ENCODE measurements around the gene GPANK1. TPM values are rescaled to one million over a fixed set of nuclear protein-coding genes. Genes with fewer than 3 reads are reported as not detected.
A peak's percentile ranks its signal among the peaks of the same experiment; 100 is the strongest.

Gene GPANK1
- total and polyA plus RNA-seq, 2 of the 13 experiments (the other 11 are each of a cell fraction or from before 2014, with no cell fraction given): 15.4 to 22.8 TPM

DNA sequence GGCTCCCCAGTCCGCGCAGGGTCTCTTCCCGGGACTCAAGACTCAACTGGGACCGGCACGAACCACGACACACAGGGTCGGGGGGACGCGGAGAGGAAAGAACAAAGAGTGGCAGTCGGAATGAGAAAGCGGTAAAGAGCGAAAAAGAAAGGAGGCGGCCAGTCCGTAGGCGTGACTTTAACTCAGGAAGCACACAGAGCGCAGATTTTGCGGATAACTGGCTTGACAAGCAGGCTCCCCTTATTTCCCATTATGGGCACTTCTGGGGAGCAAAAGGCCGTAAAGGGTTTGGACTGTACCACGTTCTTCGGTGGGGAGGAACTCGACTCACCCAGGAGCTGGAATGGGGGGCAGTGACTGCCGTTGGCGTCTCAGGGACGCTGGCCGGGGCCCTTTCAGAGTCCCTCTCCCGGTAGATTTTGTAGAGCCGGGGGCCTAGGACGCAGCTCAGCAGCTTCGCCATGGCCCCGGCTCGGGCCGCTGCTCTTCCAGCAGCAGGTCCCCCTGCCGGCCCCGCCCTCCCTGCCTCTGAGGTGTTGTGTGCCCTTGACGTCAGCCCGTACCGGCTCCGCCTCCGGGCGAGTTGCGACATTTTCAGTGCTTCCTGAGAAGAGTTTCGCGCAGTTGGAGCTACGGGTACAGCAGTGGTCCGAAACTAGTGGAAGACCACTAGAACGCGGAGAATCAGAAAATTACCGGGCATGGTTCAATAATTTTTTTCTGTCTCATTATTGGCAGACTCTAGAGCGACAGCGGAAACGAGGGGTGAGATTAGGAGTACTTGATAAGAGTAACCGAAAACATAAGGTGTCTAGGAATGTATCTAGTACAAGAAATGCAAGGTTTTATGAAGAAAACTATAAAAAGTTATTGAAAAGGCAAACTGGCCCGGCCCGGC is 38.3 kb upstream of the GPANK1 start, which contains the start of gene ABHD16A (continued):
- TF ChIP-seq SCMH1 (CRISPR knock-in tag; IDR thresholded peaks at IDR 0.05; ENCODE audit: borderline replicate concordance) (no peak), PLRG1 (conservative IDR thresholded peaks at IDR 0.05) (no peak), EZH2 (conservative IDR thresholded peaks at IDR 0.05; ENCODE audit: low read depth, low read length) (no peak), KAT2B (IDR thresholded peaks at IDR 0.05; ENCODE audit: borderline replicate concordance, low read depth, low read length) (no peak), TCF12 (IDR thresholded peaks at IDR 0.05) (no peak), TCF12 (CRISPR knock-in tag; IDR thresholded peaks at IDR 0.05) (no peak; the same call in 1 of the 2 replicates), ZNF749 (CRISPR knock-in tag; IDR thresholded peaks at IDR 0.05; ENCODE audit: borderline replicate concordance) (peak; percentile 72; the same call in 1 of the 2 replicates), KDM5B (CRISPR knock-in tag; IDR thresholded peaks at IDR 0.05; ENCODE audit: borderline replicate concordance) (peak; percentile 85), ZNF615 (CRISPR knock-in tag; IDR thresholded peaks at IDR 0.05; ENCODE audit: borderline replicate concordance) (peak; percentile 86), NCOA5 (CRISPR knock-in tag; IDR thresholded peaks at IDR 0.05) (no peak), SYNCRIP (IDR thresholded peaks at IDR 0.05; ENCODE audit: insufficient read depth, low read depth, low read length) (no peak), TBL1XR1 (IDR thresholded peaks at IDR 0.05; ENCODE audit: borderline replicate concordance, low read length, partially characterized antibody) (peak; percentile 47), RFX3 (CRISPR knock-in tag; IDR thresholded peaks at IDR 0.05) (no peak), TMF1 (CRISPR knock-in tag; IDR thresholded peaks at IDR 0.05; ENCODE audit: low read depth) (peak; percentile 77), ZNF136 (CRISPR knock-in tag; IDR thresholded peaks at IDR 0.05; ENCODE audit: low read depth) (peak; percentile 77; the same call in 1 of the 2 replicates), ZNF207 (IDR thresholded peaks at IDR 0.05; ENCODE audit: borderline replicate concordance) (no peak), ZNF3 (CRISPR knock-in tag; IDR thresholded peaks at IDR 0.05) (no peak), WIZ (CRISPR knock-in tag; IDR thresholded peaks at IDR 0.05) (no peak), ATF1 (CRISPR knock-in tag; IDR thresholded peaks at IDR 0.05) (peak; percentile 87), HOXD1 (CRISPR knock-in tag; IDR thresholded peaks at IDR 0.05) (no peak), ZNF629 (CRISPR knock-in tag; conservative IDR thresholded peaks at IDR 0.05) (peak; percentile 41), BCL6 (CRISPR knock-in tag; IDR thresholded peaks at IDR 0.05) (peak; percentile 72), FOXJ3 (CRISPR knock-in tag; IDR thresholded peaks at IDR 0.05; ENCODE audit: borderline replicate concordance) (no peak; the same call in 1 of the 2 replicates)
- TF ChIP-seq, protein P1, sequence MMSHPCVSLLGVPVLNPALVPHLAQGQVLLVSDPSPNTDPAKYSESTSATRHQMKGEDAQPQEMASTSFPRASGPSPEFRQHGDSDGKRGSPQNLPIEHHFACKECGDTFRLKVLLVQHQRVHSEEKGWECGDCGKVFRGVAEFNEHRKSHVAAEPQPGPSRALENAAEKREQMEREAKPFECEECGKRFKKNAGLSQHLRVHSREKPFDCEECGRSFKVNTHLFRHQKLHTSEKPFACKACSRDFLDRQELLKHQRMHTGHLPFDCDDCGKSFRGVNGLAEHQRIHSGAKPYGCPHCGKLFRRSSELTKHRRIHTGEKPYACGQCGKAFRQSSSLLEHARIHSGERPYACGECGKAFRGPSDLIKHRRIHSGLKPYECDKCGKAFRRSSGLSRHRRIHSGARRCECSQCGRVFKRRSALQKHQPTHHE (CRISPR knock-in tag; IDR thresholded peaks at IDR 0.05; ENCODE audit: borderline replicate concordance): 0 out of 2 replicates have a peak, but pooled peaks have one; percentile 31
- TF ChIP-seq, protein P2, sequence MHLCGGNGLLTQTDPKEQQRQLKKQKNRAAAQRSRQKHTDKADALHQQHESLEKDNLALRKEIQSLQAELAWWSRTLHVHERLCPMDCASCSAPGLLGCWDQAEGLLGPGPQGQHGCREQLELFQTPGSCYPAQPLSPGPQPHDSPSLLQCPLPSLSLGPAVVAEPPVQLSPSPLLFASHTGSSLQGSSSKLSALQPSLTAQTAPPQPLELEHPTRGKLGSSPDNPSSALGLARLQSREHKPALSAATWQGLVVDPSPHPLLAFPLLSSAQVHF (CRISPR knock-in tag; IDR thresholded peaks at IDR 0.05): no peak
- TF ChIP-seq, protein P3, sequence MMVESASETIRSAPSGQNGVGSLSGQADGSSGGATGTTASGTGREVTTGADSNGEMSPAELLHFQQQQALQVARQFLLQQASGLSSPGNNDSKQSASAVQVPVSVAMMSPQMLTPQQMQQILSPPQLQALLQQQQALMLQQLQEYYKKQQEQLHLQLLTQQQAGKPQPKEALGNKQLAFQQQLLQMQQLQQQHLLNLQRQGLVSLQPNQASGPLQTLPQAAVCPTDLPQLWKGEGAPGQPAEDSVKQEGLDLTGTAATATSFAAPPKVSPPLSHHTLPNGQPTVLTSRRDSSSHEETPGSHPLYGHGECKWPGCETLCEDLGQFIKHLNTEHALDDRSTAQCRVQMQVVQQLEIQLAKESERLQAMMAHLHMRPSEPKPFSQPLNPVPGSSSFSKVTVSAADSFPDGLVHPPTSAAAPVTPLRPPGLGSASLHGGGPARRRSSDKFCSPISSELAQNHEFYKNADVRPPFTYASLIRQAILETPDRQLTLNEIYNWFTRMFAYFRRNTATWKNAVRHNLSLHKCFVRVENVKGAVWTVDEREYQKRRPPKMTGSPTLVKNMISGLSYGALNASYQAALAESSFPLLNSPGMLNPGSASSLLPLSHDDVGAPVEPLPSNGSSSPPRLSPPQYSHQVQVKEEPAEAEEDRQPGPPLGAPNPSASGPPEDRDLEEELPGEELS (CRISPR knock-in tag; IDR thresholded peaks at IDR 0.05): peak; percentile 58
- TF ChIP-seq, protein P4, sequence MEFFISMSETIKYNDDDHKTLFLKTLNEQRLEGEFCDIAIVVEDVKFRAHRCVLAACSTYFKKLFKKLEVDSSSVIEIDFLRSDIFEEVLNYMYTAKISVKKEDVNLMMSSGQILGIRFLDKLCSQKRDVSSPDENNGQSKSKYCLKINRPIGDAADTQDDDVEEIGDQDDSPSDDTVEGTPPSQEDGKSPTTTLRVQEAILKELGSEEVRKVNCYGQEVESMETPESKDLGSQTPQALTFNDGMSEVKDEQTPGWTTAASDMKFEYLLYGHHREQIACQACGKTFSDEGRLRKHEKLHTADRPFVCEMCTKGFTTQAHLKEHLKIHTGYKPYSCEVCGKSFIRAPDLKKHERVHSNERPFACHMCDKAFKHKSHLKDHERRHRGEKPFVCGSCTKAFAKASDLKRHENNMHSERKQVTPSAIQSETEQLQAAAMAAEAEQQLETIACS (CRISPR knock-in tag; IDR thresholded peaks at IDR 0.05): no peak

All from HepG2 (cell line).